HepG2 (cell line): ENCODE data around the gene POLR3GL. TPM values are rescaled to one million over a fixed set of nuclear protein-coding genes. Genes with fewer than 3 reads are reported as not detected.

Experiments
- ATAC-seq: fragments of 200-7000 bp; cut with Tn5 transposase; 3 replicates; pipeline ENCODE4 v1.9.1; 2020; ENCODE audit warnings: mild to moderate bottlenecking, moderate library complexity
- BruUV-seq: library from RNA; stranded (reverse); fragments of 400-500 nt; replicated peaks from 2 replicates; lab custom pipeline; 2021; lab: Mats Ljungman, UMichigan
- CTCF ChIA-PET: fragments of 300-600 bp; formaldehyde crosslinking; extraction: SDS; loops from one replicate; lab custom pipeline; 2021; ENCODE audit warnings: low total read pairs, inconsistent platforms, low intra/inter-chr PET ratio; lab: Yijun Ruan, JAX
- POLR2A ChIA-PET: fragments of 350-600 bp; sonication (Branson Sonifier 250); formaldehyde crosslinking; loops from one replicate; lab custom pipeline; 2020; ENCODE audit warnings: antibody characterized with exemption, inconsistent platforms; lab: Yijun Ruan, JAX
- DNase-seq: peaks from one replicate; pipeline ENCODE4 v3.0.0-alpha.2; 2015; ENCODE audit warnings: low spot score
- FAIRE-seq: peaks from 3 replicates; lab custom pipeline; 2011; peaks lifted over from hg19 to GRCh38; lab: Jason Lieb, UNC
- H2AFZ ChIP-seq: one replicate; pipeline ENCODE4 v1.6.1; 2011; ENCODE audit warnings: low read length, inconsistent platforms
- H3K27ac ChIP-seq: fragments of 300-600 bp; 3 replicates; pipeline ENCODE4 v1.8.0; 2011; ENCODE audit warnings: mixed run types, mild to moderate bottlenecking, mixed read lengths, low read length, inconsistent platforms; ENCODE audit not compliant: insufficient read depth; ENCODE audit errors: extremely low read length
- H3K27me3 ChIP-seq, 2 experiments: fragments of 200-600 bp in 1 of 2; 2 replicates in 1 of 2; 3 replicates in 1 of 2; pipeline versions ENCODE4 v1.6.0 to v1.8.0; 2011; ENCODE audit warnings: low read length in 2 of 2, mild to moderate bottlenecking in 2 of 2, moderate library complexity in 2 of 2, inconsistent platforms in 1 of 2; ENCODE audit not compliant: insufficient read depth in 2 of 2, control insufficient read depth in 1 of 2
- H3K36me3 ChIP-seq, 2 experiments: fragments of 200-600 bp in 1 of 2; replicated peaks in 1 of 2; 2 replicates in 1 of 2; 3 replicates in 1 of 2; pipeline versions ENCODE4 v1.5.1 to v1.8.0; 2011; ENCODE audit warnings: low read length in 2 of 2, inconsistent platforms in 1 of 2; ENCODE audit not compliant: insufficient read depth in 2 of 2, control insufficient read depth in 1 of 2
- H3K4me1 ChIP-seq: 2 replicates; pipeline ENCODE4 v1.5.1; 2012; ENCODE audit warnings: low read length, inconsistent platforms; ENCODE audit not compliant: insufficient read depth
- H3K4me2 ChIP-seq: 2 replicates; pipeline ENCODE4 v1.6.0; 2011; ENCODE audit warnings: low read depth, low read length, inconsistent platforms
- H3K4me3 ChIP-seq, 3 experiments: fragments of 200-600 bp in 1 of 3; sonication (generic), shearing (Covaris generic) in 1 of 3; replicated peaks in 1 of 3; 2 replicates each; pipeline ENCODE4 v1.5.1; 2011 to 2016; ENCODE audit warnings: low read length in 3 of 3, inconsistent platforms in 2 of 3, low read depth in 2 of 3, mild to moderate bottlenecking in 2 of 3, control low read depth in 1 of 3, mixed read lengths in 1 of 3; ENCODE audit not compliant: insufficient read depth in 1 of 3
- H3K79me2 ChIP-seq: one replicate; pipeline ENCODE4 v1.6.1; 2011; ENCODE audit warnings: low read length, inconsistent platforms; ENCODE audit not compliant: insufficient read depth
- H3K9ac ChIP-seq: 2 replicates; pipeline ENCODE4 v1.6.0; 2011; ENCODE audit warnings: mild to moderate bottlenecking, low read depth, low read length, inconsistent platforms; ENCODE audit not compliant: insufficient read depth
- H3K9me3 ChIP-seq: 2 replicates; pipeline ENCODE4 v1.5.1; 2012; ENCODE audit warnings: mild to moderate bottlenecking, low read length
- H4K20me1 ChIP-seq: 2 replicates; pipeline ENCODE4 v1.6.0; 2011; ENCODE audit warnings: inconsistent platforms, mild to moderate bottlenecking, low read length, moderate library complexity; ENCODE audit not compliant: insufficient read depth
- EZH2 ChIP-seq: conservative IDR thresholded peaks from 2 replicates; pipeline ENCODE4 v1.6.1; 2012; ENCODE audit warnings: mild to moderate bottlenecking, low read depth, low read length, moderate library complexity
- NFKBIZ ChIP-seq: IDR thresholded peaks from 2 replicates; pipeline ENCODE4 v1.6.1; 2018; ENCODE audit warnings: missing genetic modification reagents, missing compliant biosample characterization
- PRDM15 ChIP-seq: sonication (generic); formaldehyde crosslinking; IDR thresholded peaks from 2 replicates; pipeline ENCODE4 v1.4.0; 2020; ENCODE audit warnings: missing genetic modification reagents
- SMAD3 ChIP-seq: sonication (generic); formaldehyde crosslinking; IDR thresholded peaks from 2 replicates; pipeline ENCODE4 v1.4.0; 2020; ENCODE audit warnings: missing genetic modification reagents
- THRA ChIP-seq: sonication (generic); formaldehyde crosslinking; IDR thresholded peaks from 2 replicates; pipeline ENCODE4 v1.4.0; 2020; ENCODE audit warnings: missing genetic modification reagents, borderline replicate concordance
- ZBTB10 ChIP-seq: sonication (generic); formaldehyde crosslinking; IDR thresholded peaks from 2 replicates; pipeline ENCODE4 v1.4.0; 2020; ENCODE audit warnings: missing genetic modification reagents, borderline replicate concordance
- ZMYM4 ChIP-seq: sonication (generic); formaldehyde crosslinking; IDR thresholded peaks from 2 replicates; pipeline ENCODE4 v1.8.1; 2023; ENCODE audit warnings: mild to moderate bottlenecking, missing genetic modification reagents
- WGBS: methylation state at CpG from one replicate; pipeline ENCODE4 v1.1.6; 2017; ENCODE audit warnings: low lambda C conversion rate; 5-methylcytosine and 5-hydroxymethylcytosine counted together
- in situ Hi-C: cut with HindIII; loops from 2 replicates; pipeline ENCODE4 v1.10.0; 2017; ENCODE audit warnings: low pct_unique_long_range_greater_than_20kb; ENCODE audit not compliant: extremely low pct_ligation_motif_present
- intact Hi-C: fragments of 100-400 bp; cut with micrococcal nuclease; formaldehyde crosslinking; loops from one replicate; pipeline ENCODE4 v1.10.0; 2022; ENCODE audit not compliant: unreplicated experiment
- polyA plus RNA-seq, 8 experiments: library from polyadenylated mRNA; depleted of rRNA in 3 of 8; stranded (reverse) in 7 of 8; unstranded in 1 of 8; fragments of >200 nt; fragmentation: Illumina TruSeq in 4 of 8; extraction: Trizol in 4 of 8; gene quantifications; 2 replicates each; pipeline versions ENCODE4 v1.2.1 to v1.2.3, GENCODE V29; 2011 to 2016; ENCODE audit warnings: low read depth in 4 of 8, missing spikeins in 1 of 8, mixed read lengths in 1 of 8; ENCODE audit not compliant: insufficient read depth in 1 of 8
- total RNA-seq, 5 experiments: library from RNA; depleted of rRNA; stranded (reverse); fragments of >200 nt; fragmentation: Illumina TruSeq; extraction: Trizol; gene quantifications; 2 replicates each; pipeline ENCODE4 v1.2.3, GENCODE V29; 2016; ENCODE audit warnings: low read depth in 1 of 5

POLR3GL gene
- total and polyA plus RNA-seq, 2 of the 13 experiments (the other 11 are each of a cell fraction or from before 2014, with no cell fraction given), result 11.5 to 12.4 TPM

GRCh38 chr1:145916745-145917144, 47.7 kb upstream of the POLR3GL start:
- no TSS peak for BruUV-seq
- peaks cover 18% of the 10 kb centered on the region for H3K4me1 ChIP-seq
- no peak overlapping the region for H2AFZ ChIP-seq
- no peak for ATAC-seq
- peaks cover 8% of the 10 kb centered on the region for H3K79me2 ChIP-seq
- H3K4me3 ChIP-seq, result no peak overlapping the region
- no peaks in the 10 kb centered on the region; a peak in 1 of 5 replicates for H3K27me3 ChIP-seq
- TF ChIP-seq PRDM15 (CRISPR knock-in tag) (peak; percentile 59; the same call in 1 of the 2 replicates), SMAD3 (no peak)
- H4K20me1 ChIP-seq, result no peaks in the 10 kb centered on the region
- CTCF ChIA-PET, result no interaction called here
- intact Hi-C loops (loop anchor here (5.0 kb wide), 1 partner anchor 91 kb away; no protein-coding TSS in a partner anchor), in situ Hi-C loops (no loop called here)
- H3K4me2 ChIP-seq, result no peak overlapping the region
- POLR2A ChIA-PET, result interaction anchor here (1.9 kb wide), 1 partner anchor 11 kb away, joined by 7 read pairs; the partner anchor contains the start of gene RBM8A
- no peak for FAIRE-seq
- no peak overlapping the region for H3K27ac ChIP-seq
- H3K9me3 ChIP-seq, result no peaks in the 10 kb centered on the region
- no peak for DNase-seq
- 87% methylated on average over 5 of the region's 5 CpGs for WGBS
- peaks cover 7 to 13% of the 10 kb centered on the region in 2 experiments; a peak in 4 of 5 replicates for H3K36me3 ChIP-seq
- no peak overlapping the region; the same call in 1 of the 2 replicates for H3K9ac ChIP-seq

GRCh38 chr1:145917595-145917994, 46.9 kb upstream of the POLR3GL start:
- Histone ChIP-seq H3K27me3 (no peaks in the 10 kb centered on the region; a peak in 1 of 5 replicates), H3K9ac (peak overlapping the region; percentile 87), H3K4me3 (peak overlapping the region; percentile 79 to 99 (median 92)), H4K20me1 (no peaks in the 10 kb centered on the region), H3K27ac (peak overlapping the region; percentile 78), H3K79me2 (peaks cover 8% of the 10 kb centered on the region), H3K36me3 (peaks cover 1 to 9% of the 10 kb centered on the region in 2 experiments; a peak in 3 of 5 replicates), H3K9me3 (no peaks in the 10 kb centered on the region), H3K4me1 (peaks cover 18% of the 10 kb centered on the region), H3K4me2 (peak overlapping the region; percentile 99), H2AFZ (no peak overlapping the region)
- DNase-seq, result no peak
- POLR2A ChIA-PET, result interaction anchor here (0.8 to 3.4 kb wide), 3 partner anchors 10 to 58 kb away, joined by 3 to 36 read pairs (median 25); partner anchors contain the start of genes PIAS3 and RBM8A
- FAIRE-seq, result no peak
- in situ Hi-C loops, result no loop called here
- CTCF ChIA-PET, result no interaction called here
- BruUV-seq, result no TSS peak
- ATAC-seq, result no peak
- 67% methylated on average over 5 of the region's 5 CpGs for WGBS
- intact Hi-C loops, result loop anchor here (5.0 kb wide), 1 partner anchor 90 kb away; no protein-coding TSS in a partner anchor
- TF ChIP-seq EZH2 (no peak), ZMYM4 (CRISPR knock-in tag) (no peak), ZBTB10 (no peak), THRA (CRISPR knock-in tag) (no peak), NFKBIZ (CRISPR knock-in tag) (no peak)
